NCI-H460 (cell line): ENCODE results near the gene ST7L. TPM values are rescaled to one million over a fixed set of nuclear protein-coding genes. Genes with fewer than 3 reads are reported as not detected.

ENCODE experiments used
- DNase-seq: peaks from one replicate; pipeline ENCODE4 v3.0.0-alpha.2; 2016; ENCODE audit warnings: low read depth; ENCODE audit errors: extremely low read depth
- total RNA-seq: library from RNA; depleted of rRNA; stranded (reverse); fragments of >200 nt; shearing (Covaris generic); gene quantifications from 2 replicates; pipeline ENCODE4 v1.2.3, GENCODE V29; 2014

ST7L gene
- total RNA-seq, 1 experiment from 2014 or later: 22.3 TPM

DNA sequence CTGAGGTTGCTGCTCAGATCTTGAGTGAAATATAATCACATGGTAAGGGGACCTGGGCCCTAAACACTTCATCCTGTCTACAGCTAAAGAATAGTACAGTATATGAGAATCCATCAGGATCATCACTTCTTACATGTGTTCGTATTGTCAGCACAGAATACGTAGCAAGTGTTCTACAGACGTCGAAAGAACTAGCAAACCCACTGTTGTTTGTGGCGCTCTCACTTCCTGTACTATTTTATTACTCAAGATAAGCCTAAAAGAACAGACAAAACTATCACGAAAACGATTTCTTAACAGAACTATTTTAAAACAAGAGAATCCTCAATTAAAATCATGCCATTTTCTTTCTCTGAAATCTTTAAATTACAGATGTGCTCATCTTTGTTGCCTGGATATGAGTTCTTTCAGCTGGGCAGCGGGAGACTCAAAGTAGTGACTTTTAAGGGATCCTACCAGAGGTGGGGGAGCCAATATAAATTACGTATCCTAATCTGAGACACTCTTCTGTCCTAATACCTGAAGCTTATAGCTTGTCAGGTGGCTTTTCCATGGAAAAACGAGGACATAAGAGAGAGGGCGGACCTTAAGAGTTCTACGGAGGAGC lies 724 bp downstream of the ST7L start:
- no peak for DNase-seq

DNA sequence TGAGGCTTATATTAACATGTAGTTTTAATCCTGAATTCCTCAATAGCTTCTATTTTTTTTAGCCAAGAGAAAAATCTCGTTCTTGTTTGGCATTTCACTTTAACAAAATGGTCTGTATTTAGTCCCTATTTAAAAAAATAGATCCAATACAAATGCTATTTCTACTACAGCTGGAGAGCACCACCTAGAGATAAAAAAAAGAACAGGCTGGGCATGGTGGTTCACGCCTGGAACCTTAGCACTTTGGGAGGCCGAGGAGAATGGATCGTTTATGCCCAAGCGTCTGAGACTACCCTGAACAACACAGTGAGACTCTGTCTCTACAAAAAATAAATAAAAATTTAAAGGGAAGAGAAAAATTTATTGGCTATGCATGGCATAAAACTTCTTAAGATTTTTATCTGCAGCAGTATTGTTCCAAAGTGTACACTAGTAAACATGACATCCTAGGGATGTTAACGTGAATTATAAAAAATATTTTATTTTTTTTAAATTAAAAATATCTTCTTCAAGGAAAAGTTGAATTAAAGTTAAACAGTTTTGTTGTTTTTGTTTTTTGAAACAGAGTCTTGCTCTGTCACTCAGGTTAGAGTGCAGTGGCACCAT lies 4.4 kb downstream of the ST7L start:
- DNase-seq: no peak

DNA sequence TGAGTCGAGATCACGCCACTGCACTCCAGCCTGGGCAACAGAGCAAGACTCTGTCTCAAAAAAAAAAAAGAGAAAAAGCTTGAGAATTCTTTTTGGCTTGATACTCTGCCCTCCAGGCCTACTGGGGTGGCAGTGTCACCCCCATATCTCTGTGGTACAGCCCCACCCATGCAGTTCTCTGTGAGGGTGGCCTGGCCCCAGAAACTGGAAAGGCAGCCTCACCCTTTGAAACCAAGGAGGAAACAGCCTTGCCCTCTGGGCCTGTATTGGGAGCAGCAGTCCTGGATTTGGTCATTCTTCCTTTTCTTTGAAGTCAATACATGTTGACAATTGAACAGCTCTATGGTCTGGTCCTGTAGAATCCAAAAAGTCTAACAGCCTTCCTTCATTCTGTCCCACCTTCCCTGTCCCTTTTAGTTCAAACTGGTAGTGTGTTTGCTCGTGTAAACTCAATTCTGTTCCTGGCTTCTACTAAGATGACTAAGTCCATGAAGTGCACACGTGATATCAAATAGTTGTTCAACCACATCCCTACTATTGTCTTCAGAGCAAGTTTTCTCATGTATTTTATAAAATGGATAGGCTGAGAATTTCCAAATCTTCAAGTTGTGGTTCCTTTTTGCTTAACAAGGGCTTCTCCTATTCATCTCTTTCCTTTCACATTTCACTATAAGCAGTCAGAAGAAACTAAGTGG lies 13.2 kb downstream of the ST7L start:
- DNase-seq: no peak

DNA sequence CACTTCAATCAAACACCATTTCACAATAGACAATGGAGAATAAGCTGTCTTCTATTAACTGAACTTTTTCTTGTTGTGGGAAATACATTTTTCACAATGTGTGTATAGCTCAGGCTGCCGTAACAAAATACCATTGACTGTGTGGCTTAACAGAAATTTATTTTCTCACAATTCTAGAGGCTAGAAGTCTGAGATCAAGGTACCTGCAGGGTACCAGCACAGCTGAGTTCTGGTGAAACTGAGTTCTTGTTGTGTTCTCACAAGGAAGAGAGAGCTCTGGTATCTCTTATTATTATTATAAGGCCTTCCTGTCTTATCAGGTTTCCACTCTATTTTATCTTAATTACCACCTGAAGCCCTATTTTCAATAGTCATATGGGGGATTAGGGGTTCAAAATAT lies 15.4 kb downstream of the ST7L start:
- no peak for DNase-seq

DNA sequence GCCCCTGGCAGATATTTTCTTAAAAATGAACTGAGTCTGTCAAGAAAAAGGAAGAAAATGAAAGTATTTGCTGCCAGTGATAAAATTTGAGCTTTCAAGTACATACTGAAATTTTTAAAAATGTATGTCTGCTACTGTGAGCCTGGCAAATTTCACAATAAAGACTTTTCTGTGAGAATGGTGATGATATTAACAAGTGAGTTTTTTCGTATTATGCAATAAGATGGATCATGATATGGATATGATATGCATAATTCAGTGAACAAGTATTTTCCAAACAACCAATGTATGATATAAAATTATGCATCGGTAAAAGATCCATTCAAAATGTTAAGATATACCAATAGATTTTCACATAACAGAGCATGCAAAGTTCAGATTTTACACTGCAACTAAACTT lies 15.9 kb downstream of the ST7L start:
- no peak for DNase-seq

DNA sequence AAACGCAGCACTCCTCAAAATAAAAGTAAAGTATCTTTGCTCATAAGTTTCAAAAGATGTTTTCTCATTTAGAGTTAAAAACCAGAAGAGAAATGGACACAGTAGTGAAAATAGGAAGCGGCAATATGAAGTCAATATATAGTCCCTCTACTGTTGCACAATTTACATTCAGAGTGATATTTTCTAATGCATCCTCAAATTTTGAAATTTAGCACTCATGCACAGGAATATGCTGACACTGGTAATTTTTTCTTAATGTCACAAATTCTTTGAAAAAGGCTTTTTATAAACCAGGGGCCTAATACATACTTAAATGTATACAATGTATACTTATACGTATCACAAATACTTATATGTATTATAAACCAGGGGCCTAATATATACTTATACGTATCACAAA lies 19.5 kb downstream of the ST7L start:
- DNase-seq: no peak

DNA sequence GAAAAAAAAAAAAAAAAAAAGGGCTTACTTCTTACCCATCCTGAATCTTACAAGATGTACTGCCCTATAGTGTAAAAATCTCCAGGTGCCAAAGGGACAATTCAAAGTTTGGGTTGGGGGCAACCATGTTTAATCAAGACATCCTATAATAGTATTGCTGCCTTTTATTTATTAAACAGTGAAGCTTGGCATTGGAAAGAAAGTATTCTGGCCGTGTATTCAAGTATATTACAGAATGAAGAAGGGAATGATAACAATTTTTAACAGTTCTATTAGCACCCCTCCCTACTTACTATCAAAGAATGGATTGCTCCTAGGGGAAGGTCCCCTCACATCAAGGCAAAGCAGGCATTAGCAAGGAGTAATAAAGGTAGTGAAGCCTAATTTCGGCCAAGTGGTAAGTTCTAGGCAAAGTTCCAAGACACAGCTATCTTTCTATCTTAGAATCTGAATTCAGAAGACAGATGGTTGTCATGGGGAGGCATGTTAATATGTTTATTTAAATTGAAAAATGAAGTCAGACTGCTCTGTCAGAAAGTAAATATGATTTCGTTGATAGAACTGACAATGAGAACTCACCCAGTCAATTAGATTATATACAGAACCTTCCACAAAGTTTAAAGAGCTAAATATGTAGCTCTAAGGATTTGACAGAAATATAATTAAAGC lies 24.6 kb downstream of the ST7L start:
- DNase-seq: no peak

DNA sequence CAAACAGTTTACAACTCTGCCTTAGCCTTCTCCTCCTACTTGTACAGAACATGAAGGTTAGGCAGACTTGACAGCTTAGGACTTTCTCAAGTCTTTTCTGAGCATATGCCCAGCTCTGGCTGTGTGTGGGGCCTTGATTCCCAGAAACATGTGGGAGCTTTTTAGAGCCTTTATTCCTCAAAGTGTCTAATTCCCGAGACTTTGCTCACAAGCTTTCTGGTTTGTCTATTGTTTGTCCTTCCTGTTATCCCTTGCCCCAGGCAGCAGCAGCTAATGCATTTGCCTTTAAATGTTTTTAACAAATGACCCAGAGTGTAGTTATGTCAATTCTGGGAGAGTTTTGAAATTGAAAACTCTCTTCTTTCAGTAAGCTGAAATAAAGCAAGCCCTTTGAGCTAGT lies 29.2 kb downstream of the ST7L start:
- no peak for DNase-seq

DNA sequence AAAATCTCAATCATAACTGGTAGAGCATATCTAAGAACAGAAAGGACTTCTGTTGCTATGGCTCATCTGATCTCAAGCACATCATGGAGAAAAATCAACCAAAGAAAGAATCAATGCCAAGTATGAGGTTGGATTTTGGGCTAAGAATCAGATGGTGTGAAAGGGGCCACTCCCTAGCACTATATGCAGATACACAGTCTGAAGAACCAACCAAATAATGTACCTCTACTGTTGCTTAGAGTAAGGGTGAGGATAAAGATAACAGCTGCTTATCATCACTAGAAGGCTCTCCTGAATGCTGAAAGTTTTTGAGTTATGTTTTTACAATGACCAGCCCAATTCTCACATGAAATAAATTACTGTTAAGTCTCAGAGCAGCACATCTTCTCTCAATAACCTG lies 35.6 kb downstream of the ST7L start:
- DNase-seq: no peak

DNA sequence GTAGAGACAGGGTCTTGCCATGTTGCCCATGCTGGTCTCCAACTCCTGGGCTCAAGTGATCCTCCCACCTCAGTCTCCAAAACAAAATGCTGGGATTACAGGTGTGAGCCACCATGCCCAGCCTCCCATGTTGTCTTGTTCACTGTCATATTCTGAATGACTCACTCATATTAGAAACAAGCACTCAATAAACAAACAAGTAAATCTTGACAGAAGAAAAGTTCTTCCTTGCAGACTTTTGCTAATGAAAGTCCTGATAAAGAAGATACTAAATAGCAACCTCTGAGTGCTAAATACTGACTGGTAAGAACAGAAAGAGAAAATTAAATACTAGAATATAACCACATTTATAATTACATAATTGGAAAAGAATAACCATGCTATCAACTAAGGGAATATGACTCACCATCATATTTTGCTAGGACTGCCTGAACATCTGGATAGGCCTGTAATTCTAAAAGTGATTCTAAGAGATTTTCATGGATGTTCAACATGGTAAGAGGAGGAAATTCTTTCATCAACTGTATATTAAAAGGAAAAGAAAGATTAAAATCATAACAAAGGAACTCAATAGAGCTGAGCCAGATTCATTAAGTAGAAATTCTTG lies 37.3 kb downstream of the ST7L start:
- DNase-seq: no peak

DNA sequence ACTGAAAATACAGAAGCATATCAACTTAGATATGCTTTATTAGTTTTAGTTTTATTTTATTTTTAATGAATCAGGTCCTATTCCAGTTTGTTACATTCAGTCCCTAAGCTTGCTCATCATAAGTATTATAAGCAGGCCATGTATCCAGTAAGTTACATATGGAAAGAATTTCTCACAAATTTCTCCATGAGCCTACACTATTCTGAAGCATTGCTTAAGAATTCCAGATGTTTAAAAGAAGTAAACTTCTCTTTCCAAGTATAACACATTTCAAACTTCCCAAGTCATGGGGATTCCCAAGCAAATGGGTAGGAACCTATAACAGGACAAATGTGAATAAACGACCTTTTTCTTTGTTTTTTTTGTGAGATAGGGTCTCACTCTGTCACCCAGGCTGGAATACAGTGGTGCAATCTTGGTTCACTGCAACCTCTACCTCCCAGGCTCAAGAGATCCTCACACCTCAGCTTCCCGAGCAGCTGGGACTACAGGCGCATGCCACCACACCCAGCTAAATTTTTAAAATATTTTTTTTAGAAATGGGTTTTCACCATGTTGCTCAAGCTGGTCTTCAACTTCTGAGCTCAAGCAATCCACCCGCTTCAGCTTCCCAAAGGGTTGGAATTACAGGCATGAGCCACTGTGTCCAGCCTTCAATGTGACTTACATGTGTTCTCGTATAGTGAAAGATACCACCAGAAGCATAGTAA lies 39.0 kb downstream of the ST7L start:
- no peak for DNase-seq

DNA sequence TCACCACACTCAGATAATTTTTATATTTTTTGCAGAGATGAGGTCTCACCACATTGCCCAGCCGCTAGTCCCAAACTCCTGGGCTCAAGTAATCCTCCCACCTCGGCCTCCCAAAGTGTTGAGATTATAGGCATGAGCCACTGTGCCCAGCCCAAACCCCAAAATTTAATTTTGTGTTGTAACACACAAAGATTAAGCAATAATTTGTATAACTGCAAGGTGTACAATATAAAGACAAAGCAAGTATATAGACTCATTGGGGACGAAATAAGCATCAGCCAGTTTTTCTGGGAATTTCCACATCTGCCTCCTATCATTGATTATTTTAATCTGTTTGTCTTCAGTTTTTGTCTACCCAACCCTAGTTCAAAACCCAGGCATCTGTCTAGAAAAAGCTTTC lies 42.7 kb downstream of the ST7L start:
- no peak for DNase-seq

DNA sequence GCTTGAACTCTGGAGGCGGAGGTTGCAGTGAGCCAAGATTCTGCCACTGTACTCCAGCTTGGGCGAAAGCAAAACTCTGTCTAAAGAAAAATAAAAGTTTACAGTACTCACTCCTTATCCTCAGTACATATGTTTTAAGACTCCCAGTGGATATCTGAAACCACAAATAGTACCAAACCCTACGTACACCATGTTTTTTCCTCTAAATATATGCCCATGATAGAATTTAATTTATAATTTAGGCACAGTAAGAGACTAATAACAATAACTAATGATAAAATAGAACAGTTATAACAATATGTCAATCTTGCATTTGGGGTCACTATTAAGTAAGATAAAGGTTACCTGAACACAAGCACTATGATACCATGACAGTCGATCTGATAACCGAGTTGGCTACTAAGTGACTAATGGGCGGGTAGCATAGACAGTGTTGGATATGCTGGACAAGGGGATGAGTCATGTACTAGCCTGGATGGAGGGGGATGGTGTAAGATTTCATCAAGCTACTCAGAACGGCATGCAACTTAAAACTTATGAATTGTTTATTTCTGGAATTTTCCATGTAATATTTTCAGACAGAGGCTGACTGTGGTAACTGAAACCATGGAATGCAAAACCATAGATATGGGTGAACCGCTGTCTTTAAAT lies 43.7 kb downstream of the ST7L start:
- DNase-seq: peak; percentile 52

DNA sequence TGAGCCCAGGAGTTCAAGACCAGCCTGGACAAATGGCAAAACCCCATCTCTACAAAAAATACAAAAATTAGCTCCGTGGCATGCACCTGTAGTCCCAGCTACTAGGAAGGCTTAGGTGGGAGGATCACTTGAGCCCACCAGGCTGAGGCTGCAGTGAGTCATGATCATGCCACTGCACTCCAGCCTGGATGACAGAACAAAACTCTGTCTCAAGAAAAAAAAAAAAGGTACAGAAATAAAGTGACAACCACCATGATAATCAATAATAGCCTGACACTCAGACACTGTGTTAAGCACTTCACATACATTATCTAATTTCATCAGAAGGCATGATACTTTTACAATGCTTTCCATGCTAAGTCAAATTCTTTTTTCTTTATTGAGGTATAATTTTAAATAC lies 53.1 kb downstream of the ST7L start:
- no peak for DNase-seq

DNA sequence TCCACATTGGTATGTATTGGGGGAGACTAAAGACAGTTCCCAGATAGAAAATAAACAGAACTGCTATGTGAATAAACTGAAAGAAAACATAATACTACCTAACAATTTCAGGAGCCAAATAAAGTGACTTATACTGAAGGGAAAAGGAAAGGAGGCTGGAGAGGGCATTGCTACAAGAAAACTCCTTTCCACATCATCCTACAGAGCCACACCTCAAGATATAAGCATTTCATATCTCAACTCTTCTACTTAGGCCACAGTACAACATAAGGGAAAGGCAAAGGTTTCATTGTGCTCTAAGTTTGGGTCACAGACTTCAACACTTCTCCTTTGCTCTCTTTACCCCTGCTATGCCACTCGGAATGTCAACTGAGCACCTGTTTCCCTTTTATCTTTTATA lies 54.9 kb downstream of the ST7L start:
- no peak for DNase-seq

DNA sequence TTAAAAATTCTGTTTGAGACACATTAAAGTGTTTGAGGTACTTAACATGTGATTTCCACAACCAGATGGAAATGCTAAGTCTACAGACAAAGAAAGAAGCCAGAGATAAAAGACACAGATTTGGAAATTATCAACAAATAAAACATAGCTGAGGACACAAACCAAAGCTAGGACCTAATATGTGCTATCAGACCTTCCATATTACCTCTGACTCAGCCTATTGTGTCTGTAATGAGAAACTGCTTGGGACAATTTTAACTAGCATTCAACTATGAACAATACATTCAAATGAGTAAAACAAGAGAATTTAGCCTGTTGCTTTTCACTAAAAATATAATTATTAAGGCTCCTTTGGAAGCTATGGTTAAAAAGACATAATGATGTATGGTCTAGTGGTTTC lies 55.6 kb downstream of the ST7L start:
- DNase-seq: no peak

DNA sequence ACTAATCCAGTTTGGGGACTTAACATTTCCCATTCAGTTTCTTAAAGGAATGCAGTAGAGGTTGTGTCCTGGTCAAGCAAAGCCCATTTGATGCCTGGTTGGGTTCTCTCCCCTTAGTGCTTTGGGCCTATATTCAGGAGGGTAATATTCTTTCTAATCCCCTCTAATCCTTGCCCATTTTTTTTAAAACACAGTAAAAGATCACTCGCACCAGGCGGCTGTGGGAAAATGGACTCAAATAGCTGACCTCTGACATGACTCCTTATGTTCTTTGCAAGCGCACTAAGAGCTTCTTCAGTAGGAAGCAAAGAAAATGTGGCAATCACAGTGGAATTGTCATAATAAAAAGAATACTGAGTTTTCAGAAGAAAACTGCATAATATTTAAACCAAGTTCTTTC lies 60.3 kb downstream of the ST7L start:
- DNase-seq: no peak

DNA sequence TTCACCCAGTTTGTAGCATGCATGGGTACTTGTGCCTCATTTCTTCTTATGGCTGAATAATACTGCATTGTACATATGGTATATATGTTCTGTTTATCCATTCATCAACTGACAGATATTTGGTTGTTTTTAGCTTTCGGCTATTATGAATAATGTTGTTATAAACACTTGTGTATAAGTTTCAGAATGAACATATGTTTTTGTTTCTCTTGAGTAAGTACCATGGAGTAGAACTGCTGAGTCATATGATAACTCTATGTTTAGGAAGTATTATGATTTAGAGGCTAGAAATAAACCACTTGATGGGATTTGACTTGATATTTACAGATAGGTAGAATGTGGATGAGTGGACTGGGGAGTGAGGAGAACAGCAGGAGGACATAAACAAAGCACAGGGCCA lies 61.6 kb downstream of the ST7L start:
- no peak for DNase-seq

DNA sequence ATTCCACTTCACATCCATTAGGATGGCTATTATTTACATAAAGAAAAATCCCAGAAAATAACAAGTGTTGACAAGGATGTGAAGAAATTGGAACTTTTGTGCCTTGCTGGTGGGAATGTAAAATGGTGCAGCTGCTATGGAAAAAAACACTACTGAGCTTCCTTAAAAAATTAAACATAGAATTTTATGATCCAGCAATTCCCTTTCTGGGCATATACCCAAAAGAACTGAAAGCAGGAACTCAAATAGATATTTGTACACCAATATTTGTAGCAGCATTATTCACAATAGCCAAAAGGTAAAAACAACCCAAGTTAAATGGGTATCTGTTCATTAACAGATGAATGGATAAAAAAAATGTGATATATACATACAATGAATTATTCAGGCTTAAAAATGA lies 64.5 kb downstream of the ST7L start:
- no peak for DNase-seq

DNA sequence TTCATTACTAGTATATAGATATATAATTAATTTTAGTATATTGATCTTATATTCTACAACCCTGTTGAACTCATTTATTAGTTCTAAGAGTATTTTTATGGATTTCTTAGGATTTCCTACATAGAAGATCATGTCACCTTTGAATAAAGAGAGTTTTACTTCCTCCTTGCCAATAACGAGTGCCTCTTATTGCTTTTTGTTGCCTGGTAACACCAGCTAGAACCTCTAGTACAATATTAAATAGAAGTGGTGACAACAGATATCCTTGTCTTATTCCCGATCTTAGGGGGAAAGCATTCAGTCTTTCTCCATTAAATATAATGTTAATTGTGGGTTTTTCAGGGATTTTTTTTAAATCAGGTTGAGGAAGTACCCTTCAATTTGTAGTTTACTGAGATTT lies 69.4 kb downstream of the ST7L start:
- DNase-seq: no peak
